ENCODE measurements around the gene PLD5.

The PLD5 gene

GRCh38 chr1:242523719-242524570 lies 552 bp downstream of the PLD5 start:
- Histone ChIP-seq H3K9me2 (replicated peaks; ENCODE audit: insufficient read depth, low read length) (no peaks in the 10 kb centered on the region), H3K4me3 (ENCODE audit: low read length) (peak overlapping the region; percentile 37), H3K79me2 (ENCODE audit: low read length) (no peaks in the 10 kb centered on the region), H3K27ac (ENCODE audit: low read length) (no peak overlapping the region), H3K27me3 (replicated peaks; ENCODE audit: insufficient read depth, low read length) (no peaks in the 10 kb centered on the region), H3K9ac (ENCODE audit: low read length) (no peak overlapping the region), H3F3A (ENCODE audit: insufficient read depth, low read length) (no peaks in the 10 kb centered on the region), H3K9me3 (replicated peaks; ENCODE audit: insufficient read depth, low read length) (no peaks in the 10 kb centered on the region), H2AFZ (ENCODE audit: low read length) (peak overlapping the region; percentile 44; the same call in 1 of the 2 replicates), H3K4me1 (ENCODE audit: low read length) (no peaks in the 10 kb centered on the region), H4K20me1 (ENCODE audit: insufficient read depth, low read length) (no peaks in the 10 kb centered on the region), H3K36me3 (replicated peaks; ENCODE audit: insufficient read depth, low read length) (no peaks in the 10 kb centered on the region), H3K4me2 (ENCODE audit: low read depth, low read length) (peak overlapping the region; percentile 60; the same call in 1 of the 2 replicates)
- peak; percentile 43 for DNase-seq
- TF ChIP-seq EZH2 (optimal IDR thresholded peaks at IDR 0.05; ENCODE audit: low read depth, low read length) (no peak), EZH2phosphoT487 (IDR thresholded peaks at IDR 0.05; ENCODE audit: low read length) (no peak)
- TF ChIP-seq, protein P1, sequence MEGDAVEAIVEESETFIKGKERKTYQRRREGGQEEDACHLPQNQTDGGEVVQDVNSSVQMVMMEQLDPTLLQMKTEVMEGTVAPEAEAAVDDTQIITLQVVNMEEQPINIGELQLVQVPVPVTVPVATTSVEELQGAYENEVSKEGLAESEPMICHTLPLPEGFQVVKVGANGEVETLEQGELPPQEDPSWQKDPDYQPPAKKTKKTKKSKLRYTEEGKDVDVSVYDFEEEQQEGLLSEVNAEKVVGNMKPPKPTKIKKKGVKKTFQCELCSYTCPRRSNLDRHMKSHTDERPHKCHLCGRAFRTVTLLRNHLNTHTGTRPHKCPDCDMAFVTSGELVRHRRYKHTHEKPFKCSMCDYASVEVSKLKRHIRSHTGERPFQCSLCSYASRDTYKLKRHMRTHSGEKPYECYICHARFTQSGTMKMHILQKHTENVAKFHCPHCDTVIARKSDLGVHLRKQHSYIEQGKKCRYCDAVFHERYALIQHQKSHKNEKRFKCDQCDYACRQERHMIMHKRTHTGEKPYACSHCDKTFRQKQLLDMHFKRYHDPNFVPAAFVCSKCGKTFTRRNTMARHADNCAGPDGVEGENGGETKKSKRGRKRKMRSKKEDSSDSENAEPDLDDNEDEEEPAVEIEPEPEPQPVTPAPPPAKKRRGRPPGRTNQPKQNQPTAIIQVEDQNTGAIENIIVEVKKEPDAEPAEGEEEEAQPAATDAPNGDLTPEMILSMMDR (IDR thresholded peaks at IDR 0.05; ENCODE audit: low read length) = no peak

DNA sequence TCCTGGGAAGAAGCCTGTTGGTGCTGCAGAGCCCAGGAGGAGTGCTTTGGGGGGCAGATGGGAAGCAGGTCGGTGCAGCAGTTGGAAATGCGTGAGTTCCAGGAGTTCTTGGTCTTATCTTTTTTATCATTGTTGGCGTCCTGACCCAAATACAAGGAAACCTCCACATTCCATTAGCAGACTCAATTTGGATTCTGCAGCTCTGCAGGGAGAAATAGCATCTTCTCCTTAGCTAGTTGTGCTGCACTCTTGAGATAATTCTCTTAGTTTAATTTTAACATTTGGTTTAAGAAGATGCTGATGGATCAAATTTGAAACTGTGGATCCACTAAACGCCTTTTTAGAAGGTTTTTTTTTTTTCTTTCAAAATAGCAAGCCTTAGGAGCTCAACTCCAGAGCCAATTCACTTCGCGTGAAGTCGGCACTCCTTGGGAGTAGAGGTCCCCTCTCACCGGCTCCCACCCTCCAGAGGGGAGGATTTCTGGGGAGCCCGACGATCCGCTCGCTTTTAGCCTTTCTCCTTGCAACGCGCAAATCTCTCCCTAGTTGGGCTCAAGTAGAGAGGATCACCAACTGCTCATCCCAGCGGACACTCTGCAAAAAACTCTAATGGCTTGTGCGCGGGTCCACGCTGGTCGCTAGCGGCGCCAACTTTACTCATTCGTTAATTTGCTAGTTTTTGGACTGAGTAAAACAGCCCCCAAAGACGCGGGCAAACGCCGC lies 1.3 kb downstream of the PLD5 start:
- Histone ChIP-seq H4K20me1 (ENCODE audit: insufficient read depth, low read length) (no peaks in the 10 kb centered on the region), H3K9ac (ENCODE audit: low read length) (no peak overlapping the region), H3K4me2 (ENCODE audit: low read depth, low read length) (no peak overlapping the region), H3K4me3 (ENCODE audit: low read length) (no peak overlapping the region), H3K9me3 (replicated peaks; ENCODE audit: insufficient read depth, low read length) (no peaks in the 10 kb centered on the region), H2AFZ (ENCODE audit: low read length) (no peak overlapping the region), H3K27me3 (replicated peaks; ENCODE audit: insufficient read depth, low read length) (no peaks in the 10 kb centered on the region), H3K36me3 (replicated peaks; ENCODE audit: insufficient read depth, low read length) (no peaks in the 10 kb centered on the region), H3K4me1 (ENCODE audit: low read length) (no peaks in the 10 kb centered on the region), H3K79me2 (ENCODE audit: low read length) (no peaks in the 10 kb centered on the region), H3K9me2 (replicated peaks; ENCODE audit: insufficient read depth, low read length) (no peaks in the 10 kb centered on the region), H3K27ac (ENCODE audit: low read length) (no peak overlapping the region), H3F3A (ENCODE audit: insufficient read depth, low read length) (no peaks in the 10 kb centered on the region)
- TF ChIP-seq EZH2 (optimal IDR thresholded peaks at IDR 0.05; ENCODE audit: low read depth, low read length) (no peak), EZH2phosphoT487 (IDR thresholded peaks at IDR 0.05; ENCODE audit: low read length) (no peak)
- TF ChIP-seq, protein P1 (IDR thresholded peaks at IDR 0.05; ENCODE audit: low read length) = no peak
- DNase-seq = no peak

DNA sequence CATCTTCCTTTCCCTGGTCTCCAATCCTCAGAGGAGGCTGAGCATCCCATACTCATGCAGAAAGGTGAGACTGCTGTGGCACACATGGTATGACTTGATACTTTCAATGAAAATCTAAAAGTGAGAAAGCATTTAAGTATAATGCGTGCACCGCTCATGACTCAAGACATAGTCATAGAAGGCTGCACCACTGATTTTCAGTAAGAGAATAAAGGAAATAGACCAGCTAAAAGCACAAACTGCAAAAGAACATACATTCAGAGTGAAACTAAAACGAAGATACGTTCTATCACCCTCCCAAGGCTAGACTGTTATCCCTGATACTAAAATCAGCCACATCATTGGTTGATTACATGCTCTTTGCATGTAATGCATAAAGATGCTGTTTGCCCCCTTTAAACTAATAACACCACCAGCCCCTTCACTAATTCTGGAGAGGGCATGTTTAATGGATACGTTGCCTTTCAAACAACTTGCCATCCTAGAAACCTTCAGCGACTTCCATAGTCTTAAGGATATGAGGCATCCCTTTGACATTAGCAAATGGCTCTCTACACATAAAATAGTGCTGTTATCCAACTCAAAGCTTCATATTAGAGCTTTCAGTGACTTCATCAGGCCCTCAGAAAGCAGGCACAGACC lies 2.1 kb downstream of the PLD5 start:
- H3K4me3 ChIP-seq (ENCODE audit: low read length) = no peak overlapping the region
- no peak for DNase-seq
- H3K4me1 ChIP-seq (ENCODE audit: low read length) = no peaks in the 10 kb centered on the region

More for the DNA sequence above, 2.1 kb downstream of the PLD5 start:
- H3K9me3 ChIP-seq (replicated peaks; ENCODE audit: insufficient read depth, low read length) = no peaks in the 10 kb centered on the region
- H3K27me3 ChIP-seq (replicated peaks; ENCODE audit: insufficient read depth, low read length) = no peaks in the 10 kb centered on the region
- no peaks in the 10 kb centered on the region for H4K20me1 ChIP-seq (ENCODE audit: insufficient read depth, low read length)
- TF ChIP-seq, protein P1 (IDR thresholded peaks at IDR 0.05; ENCODE audit: low read length) = no peak
- TF ChIP-seq EZH2 (optimal IDR thresholded peaks at IDR 0.05; ENCODE audit: low read depth, low read length) = no peak
- no peak for TF ChIP-seq EZH2phosphoT487 (IDR thresholded peaks at IDR 0.05; ENCODE audit: low read length)
- no peak overlapping the region for H3K27ac ChIP-seq (ENCODE audit: low read length)
- no peaks in the 10 kb centered on the region for H3K36me3 ChIP-seq (replicated peaks; ENCODE audit: insufficient read depth, low read length)
- no peaks in the 10 kb centered on the region for H3K9me2 ChIP-seq (replicated peaks; ENCODE audit: insufficient read depth, low read length)
- no peak overlapping the region for H3K9ac ChIP-seq (ENCODE audit: low read length)
- H3F3A ChIP-seq (ENCODE audit: insufficient read depth, low read length) = no peaks in the 10 kb centered on the region
- H2AFZ ChIP-seq (ENCODE audit: low read length) = no peak overlapping the region
- no peak overlapping the region for H3K4me2 ChIP-seq (ENCODE audit: low read depth, low read length)
- H3K79me2 ChIP-seq (ENCODE audit: low read length) = no peaks in the 10 kb centered on the region

All from MM.1S (cell line).